ENCODE results near the gene SLC2A5.

The SLC2A5 gene

GRCh38 chr1:9066945-9067807 lies 2.3 kb downstream of the SLC2A5 start:
- Histone ChIP-seq H4K20me1 (ENCODE audit: insufficient read depth, low read length) (no peaks in the 10 kb centered on the region), H3K4me1 (ENCODE audit: low read length) (peaks cover 42% of the 10 kb centered on the region), H3K27ac (ENCODE audit: low read length) (no peak overlapping the region), H3K79me2 (ENCODE audit: low read length) (no peaks in the 10 kb centered on the region), H3K9ac (ENCODE audit: low read length) (no peak overlapping the region), H2AFZ (ENCODE audit: low read depth, low read length) (no peak overlapping the region), H3K36me3 (replicated peaks; ENCODE audit: low read depth, low read length) (no peaks in the 10 kb centered on the region), H3K27me3 (ENCODE audit: low read depth, low read length) (no peaks in the 10 kb centered on the region), H3K4me2 (ENCODE audit: low read length) (no peak overlapping the region), H3K9me3 (ENCODE audit: insufficient read depth, low read length) (no peaks in the 10 kb centered on the region), H3K4me3 (ENCODE audit: low read length) (no peak overlapping the region)
- TF ChIP-seq CTCF (IDR thresholded peaks at IDR 0.05; ENCODE audit: low read depth, low read length): no peak
- no peak for TF ChIP-seq EZH2phosphoT487 (IDR thresholded peaks at IDR 0.05; ENCODE audit: low read depth)

- TF ChIP-seq EZH2phosphoT487 (IDR thresholded peaks at IDR 0.05; ENCODE audit: low read depth) (no peak), CTCF (IDR thresholded peaks at IDR 0.05; ENCODE audit: low read depth, low read length) (no peak)
- no peaks in the 10 kb centered on the region for H3K79me2 ChIP-seq (ENCODE audit: low read length)
- H3K36me3 ChIP-seq (replicated peaks; ENCODE audit: low read depth, low read length): no peaks in the 10 kb centered on the region
- H3K4me1 ChIP-seq (ENCODE audit: low read length): peaks cover 37% of the 10 kb centered on the region
- H3K4me2 ChIP-seq (ENCODE audit: low read length): no peak overlapping the region
- H3K9ac ChIP-seq (ENCODE audit: low read length): no peak overlapping the region
- no peak overlapping the region for H2AFZ ChIP-seq (ENCODE audit: low read depth, low read length)
- H3K4me3 ChIP-seq (ENCODE audit: low read length): no peak overlapping the region
- no peaks in the 10 kb centered on the region for H3K27me3 ChIP-seq (ENCODE audit: low read depth, low read length)
- H4K20me1 ChIP-seq (ENCODE audit: insufficient read depth, low read length): no peaks in the 10 kb centered on the region
- H3K27ac ChIP-seq (ENCODE audit: low read length): no peak overlapping the region
- no peaks in the 10 kb centered on the region for H3K9me3 ChIP-seq (ENCODE audit: insufficient read depth, low read length)
Measured at GRCh38 chr1:9065213-9065751, 4.2 kb downstream of the SLC2A5 start.

DNA sequence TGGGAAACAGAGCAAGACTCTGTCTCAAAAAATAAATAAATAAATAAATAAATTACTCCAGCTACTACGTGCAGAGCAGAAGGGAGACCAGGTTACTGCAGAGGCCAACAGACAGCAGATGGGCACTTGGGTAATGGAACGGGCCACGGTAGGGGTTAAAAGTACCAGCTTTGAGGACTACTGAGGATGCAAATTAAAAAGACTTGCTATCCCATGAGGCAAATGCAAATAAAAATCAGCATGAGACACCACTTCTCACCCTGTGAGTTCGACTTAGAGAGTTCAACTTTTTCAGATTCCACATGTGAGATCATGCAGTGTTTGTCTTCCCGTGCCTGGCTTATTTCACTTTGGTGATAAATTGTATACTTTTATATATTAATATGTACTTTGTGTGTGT lies 6.6 kb downstream of the SLC2A5 start:
- H3K27ac ChIP-seq (ENCODE audit: low read length): no peak overlapping the region
- H3K4me1 ChIP-seq (ENCODE audit: low read length): peaks cover 14% of the 10 kb centered on the region
- H4K20me1 ChIP-seq (ENCODE audit: insufficient read depth, low read length): no peaks in the 10 kb centered on the region
- H3K9ac ChIP-seq (ENCODE audit: low read length): no peak overlapping the region
- H3K4me3 ChIP-seq (ENCODE audit: low read length): no peak overlapping the region
- no peaks in the 10 kb centered on the region for H3K9me3 ChIP-seq (ENCODE audit: insufficient read depth, low read length)
- no peak overlapping the region for H2AFZ ChIP-seq (ENCODE audit: low read depth, low read length)
- no peaks in the 10 kb centered on the region for H3K27me3 ChIP-seq (ENCODE audit: low read depth, low read length)
- no peak overlapping the region for H3K4me2 ChIP-seq (ENCODE audit: low read length)
- H3K36me3 ChIP-seq (replicated peaks; ENCODE audit: low read depth, low read length): no peaks in the 10 kb centered on the region
- no peaks in the 10 kb centered on the region for H3K79me2 ChIP-seq (ENCODE audit: low read length)
- TF ChIP-seq CTCF (IDR thresholded peaks at IDR 0.05; ENCODE audit: low read depth, low read length) (no peak), EZH2phosphoT487 (IDR thresholded peaks at IDR 0.05; ENCODE audit: low read depth) (no peak)

DNA sequence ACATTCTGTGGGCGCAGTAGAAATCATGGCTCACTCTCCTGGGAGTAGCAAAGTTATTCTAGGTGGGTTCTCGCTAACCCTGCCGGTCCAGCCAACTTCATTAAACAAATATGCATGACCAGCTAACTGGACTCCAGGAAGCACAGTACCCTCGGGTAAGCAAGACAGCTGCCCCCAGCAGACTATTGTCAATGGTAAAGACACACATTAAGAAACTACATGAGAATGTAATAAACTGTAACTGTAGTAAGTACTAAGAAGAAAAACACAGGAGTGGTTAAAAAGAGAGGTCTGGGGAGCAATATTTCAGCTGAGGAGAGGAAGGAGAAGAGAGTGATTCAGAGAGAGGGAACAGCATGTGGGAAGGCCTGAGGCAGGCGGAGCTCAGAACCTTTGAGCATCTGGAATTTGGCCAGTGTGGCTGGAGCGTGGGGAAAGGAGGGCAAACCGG lies 7.4 kb downstream of the SLC2A5 start:
- no peak overlapping the region for H2AFZ ChIP-seq (ENCODE audit: low read depth, low read length)
- no peaks in the 10 kb centered on the region for H4K20me1 ChIP-seq (ENCODE audit: insufficient read depth, low read length)
- H3K27ac ChIP-seq (ENCODE audit: low read length): no peak overlapping the region
- H3K4me3 ChIP-seq (ENCODE audit: low read length): no peak overlapping the region
- H3K4me1 ChIP-seq (ENCODE audit: low read length): peaks cover 7% of the 10 kb centered on the region
- H3K36me3 ChIP-seq (replicated peaks; ENCODE audit: low read depth, low read length): no peaks in the 10 kb centered on the region
- H3K9me3 ChIP-seq (ENCODE audit: insufficient read depth, low read length): no peaks in the 10 kb centered on the region
- no peaks in the 10 kb centered on the region for H3K27me3 ChIP-seq (ENCODE audit: low read depth, low read length)
- no peak overlapping the region for H3K4me2 ChIP-seq (ENCODE audit: low read length)
- H3K9ac ChIP-seq (ENCODE audit: low read length): no peak overlapping the region
- no peaks in the 10 kb centered on the region for H3K79me2 ChIP-seq (ENCODE audit: low read length)
- no peak for TF ChIP-seq EZH2phosphoT487 (IDR thresholded peaks at IDR 0.05; ENCODE audit: low read depth)
- no peak for TF ChIP-seq CTCF (IDR thresholded peaks at IDR 0.05; ENCODE audit: low read depth, low read length)

Measured in OCI-LY3 (cell line).